DND-41 (cell line): ENCODE data around the gene IFNA5.

Experiments used
- CTCF ChIP-seq: IDR thresholded peaks from 2 replicates; pipeline ENCODE4 v1.5.1; 2012; ENCODE audit warnings: borderline replicate concordance, low read length, moderate library complexity, mild to moderate bottlenecking; ENCODE audit not compliant: poor library complexity, severe bottlenecking; ENCODE audit errors: extremely low read depth
- EZH2 ChIP-seq: IDR thresholded peaks from 3 replicates; pipeline ENCODE4 v1.6.1; 2012; ENCODE audit warnings: borderline replicate concordance, low read depth, mild to moderate bottlenecking, moderate library complexity, low read length, inconsistent platforms; ENCODE audit not compliant: severe bottlenecking

- no peak for TF ChIP-seq CTCF
- no peak for TF ChIP-seq EZH2
Observed at GRCh38 chr9:21265421-21266189, 39.5 kb downstream of the IFNA5 start.
